SHP77 treated with DMSO at 0.1 percent for 48 hours (cell line): Measurements from ENCODE around the gene PRND.
"Not testable (repeated sequence)": the region's sequence is repeated elsewhere in the genome, so short reads cannot be mapped to it uniquely, and the experiment has no call there.

ENCODE experiments used
- DNase-seq: peaks from one replicate; lab custom pipeline; 2025; lab: John Stamatoyannopoulos, UW

Gene PRND

DNA sequence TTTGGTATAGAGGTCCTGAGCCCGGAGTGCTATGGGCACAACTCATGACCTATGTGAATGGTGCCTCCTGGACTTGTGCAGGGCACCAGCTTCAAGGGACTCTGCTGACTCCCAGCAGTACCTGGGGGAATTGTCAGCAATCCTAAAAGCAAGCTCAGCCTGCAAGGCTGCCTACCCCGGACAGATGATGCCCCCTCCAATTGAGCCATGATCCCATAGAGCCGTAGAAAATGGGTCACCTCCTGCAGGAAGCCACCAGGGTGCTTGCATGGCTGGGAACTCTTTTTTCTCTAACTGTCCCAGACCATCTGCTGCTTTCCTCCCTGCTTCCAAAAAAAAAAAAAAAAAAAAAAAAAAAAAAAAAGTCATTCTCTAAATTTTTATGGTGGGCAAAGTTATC, 12.9 kb upstream of the PRND start:
- DNase-seq, result no peak

DNA sequence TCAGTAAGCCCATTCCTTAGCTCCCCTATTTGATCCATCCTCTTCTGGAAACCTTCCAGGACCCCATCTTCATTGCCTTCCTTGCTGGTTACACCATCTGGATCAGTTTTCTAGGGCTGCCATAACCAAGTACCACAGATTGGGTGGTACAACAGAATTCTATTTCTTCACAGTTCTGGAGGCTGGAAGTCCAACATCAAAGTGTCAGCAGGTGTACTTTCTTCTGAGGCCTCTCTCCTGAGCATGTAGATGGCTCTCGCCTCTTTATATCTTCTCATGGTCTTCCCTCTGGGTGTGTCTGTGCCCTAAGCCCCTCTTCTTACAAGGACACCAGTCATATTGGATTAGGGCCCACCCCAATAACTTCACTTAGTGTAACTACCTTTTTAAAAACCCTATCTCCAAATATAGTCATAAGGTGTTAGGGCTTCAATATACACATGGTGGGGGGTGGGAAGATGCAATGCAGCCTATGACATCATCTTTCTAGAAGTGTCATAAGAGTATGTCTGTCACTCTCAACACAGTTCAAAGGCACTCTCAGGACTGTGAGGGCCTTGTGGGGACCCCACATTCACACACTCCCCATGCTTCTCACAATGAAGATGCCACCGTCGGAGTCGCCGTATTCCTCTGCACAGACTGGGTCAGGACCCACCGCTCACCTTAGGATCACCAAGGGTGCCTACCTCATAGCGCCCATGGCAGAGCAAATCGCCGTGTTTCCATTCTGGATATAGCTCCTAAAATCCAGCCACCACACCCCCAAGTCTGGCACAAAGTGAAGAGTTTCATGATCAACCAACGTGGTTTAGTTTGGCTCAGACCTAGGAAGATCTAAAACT, 12.2 kb upstream of the PRND start:
- no peak for DNase-seq

DNA sequence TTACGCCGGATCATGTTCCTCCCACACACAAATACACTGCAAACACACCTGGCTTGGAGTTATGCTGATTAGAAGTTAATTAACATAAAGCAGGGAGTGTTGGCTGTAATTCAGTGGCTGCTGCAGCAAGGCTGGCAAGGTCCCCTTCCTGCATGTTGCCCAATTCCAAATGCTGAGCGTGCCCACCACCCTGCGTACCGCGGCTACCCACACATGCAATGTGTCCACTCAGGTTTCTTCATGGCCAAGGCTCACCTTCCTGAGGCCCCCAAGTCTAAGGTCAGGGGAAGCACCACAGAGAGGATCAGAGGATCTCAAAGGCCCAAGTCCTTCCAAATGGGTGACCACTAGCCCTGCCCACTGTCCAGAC, 11.6 kb upstream of the PRND start:
- no peak for DNase-seq

DNA sequence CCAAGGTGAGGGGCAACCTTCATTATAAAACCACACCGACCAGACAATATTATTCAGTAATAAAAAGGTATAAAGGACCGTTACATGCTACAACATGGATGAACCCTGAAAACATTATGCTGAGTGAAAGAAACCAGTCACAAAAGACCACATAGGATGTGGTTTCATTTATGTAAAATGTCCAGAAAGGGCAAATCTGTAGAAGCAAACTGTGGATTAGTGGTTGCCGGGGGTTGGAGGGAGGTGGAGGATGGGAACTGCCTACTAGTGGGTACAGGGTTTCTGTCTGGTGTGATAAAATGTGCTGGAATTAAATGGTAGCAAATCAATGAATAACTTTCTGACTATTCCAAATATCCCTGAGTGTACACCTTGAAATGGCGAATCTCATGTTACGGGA, 10.2 kb upstream of the PRND start:
- no peak for DNase-seq

DNA sequence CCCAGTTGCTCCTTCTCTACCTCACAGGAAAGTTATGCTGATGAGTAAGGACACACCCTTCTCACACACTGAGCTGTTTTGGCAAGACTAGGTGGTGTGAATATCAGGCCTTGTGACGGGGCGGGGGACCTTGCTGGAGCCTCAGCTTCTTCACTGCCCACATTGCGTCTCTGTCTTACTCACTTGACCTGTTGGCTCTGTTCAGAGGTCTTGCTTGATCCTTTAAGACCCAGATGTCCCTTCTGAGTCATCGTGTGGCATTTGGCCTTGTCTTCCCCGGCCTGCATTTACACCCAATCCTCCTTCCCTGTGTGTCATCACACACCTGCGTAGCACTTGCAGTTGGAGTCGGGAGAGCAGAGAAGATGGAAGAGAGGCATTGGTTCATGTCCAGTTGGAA, 8.3 kb upstream of the PRND start:
- no peak for DNase-seq

DNA sequence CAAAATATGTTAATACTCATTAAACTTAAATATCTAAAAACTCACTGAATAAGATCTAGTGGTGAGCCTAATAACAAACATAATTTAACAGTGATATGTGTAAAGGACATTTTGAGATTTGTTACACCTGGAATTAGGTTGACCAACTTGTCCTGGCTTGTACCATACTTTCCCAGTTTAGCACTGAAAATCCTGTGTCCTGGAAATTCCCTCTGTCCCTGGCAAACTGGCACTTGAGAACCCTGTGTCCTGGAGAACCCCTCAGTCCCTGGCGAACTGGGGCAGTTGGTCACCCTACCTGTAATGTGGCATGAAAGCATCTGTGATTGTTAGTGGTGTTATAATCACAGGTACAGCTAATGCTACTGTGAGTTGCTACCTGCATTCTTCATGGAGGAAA, 6.9 kb upstream of the PRND start:
- no peak for DNase-seq

DNA sequence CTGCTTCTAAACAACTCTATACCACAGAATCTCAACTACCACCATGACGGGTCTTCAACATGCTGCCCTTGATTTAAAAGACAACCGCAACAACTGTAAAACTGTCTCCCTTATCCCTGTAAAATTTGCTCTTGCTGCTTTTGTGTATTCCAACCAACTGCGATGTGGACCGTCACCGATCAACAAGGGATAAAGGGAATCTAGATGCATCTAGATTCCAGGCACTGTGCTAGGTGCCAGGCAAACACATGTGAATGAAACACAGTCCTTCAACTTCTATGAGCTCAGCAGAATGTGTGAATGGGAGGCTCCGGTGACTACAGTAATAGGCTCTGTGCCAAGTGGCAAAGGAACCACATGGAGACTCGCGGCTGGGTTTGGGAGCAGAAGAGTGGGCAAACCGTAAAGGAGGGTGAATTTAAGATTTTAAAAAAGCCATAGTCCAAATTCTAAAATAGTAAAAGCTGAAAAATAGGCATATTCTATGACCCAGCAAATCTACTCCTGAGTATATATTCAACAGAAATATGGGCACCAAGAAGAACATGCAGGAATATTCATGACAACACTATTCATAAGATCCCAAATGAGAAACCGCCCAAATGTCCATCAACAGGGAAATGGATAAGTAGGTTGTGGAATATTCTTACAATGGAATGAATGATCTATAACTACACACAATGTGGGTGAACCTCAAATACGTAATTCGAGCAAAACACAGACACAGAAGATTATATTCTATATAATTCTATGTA, 3.7 kb upstream of the PRND start:
- DNase-seq, result no peak

DNA sequence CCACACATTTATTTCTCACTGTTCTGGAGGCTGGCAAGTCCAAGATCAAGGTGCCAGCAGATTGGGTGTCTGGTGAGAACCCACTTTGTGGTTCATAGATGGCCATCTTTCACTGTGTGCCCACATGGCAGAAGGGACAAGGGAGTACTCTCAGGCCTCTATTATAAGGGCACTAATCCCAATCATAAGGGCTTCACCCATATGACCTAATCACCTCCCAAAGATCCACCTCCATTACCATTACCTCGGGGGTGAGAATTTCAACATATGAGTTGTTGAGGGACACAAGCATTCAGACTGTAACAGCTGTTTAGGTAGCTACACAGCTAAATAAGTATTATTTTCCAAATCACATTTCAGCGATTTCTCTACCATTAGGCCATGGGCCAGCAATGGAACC, 2.5 kb upstream of the PRND start:
- no peak for DNase-seq

DNA sequence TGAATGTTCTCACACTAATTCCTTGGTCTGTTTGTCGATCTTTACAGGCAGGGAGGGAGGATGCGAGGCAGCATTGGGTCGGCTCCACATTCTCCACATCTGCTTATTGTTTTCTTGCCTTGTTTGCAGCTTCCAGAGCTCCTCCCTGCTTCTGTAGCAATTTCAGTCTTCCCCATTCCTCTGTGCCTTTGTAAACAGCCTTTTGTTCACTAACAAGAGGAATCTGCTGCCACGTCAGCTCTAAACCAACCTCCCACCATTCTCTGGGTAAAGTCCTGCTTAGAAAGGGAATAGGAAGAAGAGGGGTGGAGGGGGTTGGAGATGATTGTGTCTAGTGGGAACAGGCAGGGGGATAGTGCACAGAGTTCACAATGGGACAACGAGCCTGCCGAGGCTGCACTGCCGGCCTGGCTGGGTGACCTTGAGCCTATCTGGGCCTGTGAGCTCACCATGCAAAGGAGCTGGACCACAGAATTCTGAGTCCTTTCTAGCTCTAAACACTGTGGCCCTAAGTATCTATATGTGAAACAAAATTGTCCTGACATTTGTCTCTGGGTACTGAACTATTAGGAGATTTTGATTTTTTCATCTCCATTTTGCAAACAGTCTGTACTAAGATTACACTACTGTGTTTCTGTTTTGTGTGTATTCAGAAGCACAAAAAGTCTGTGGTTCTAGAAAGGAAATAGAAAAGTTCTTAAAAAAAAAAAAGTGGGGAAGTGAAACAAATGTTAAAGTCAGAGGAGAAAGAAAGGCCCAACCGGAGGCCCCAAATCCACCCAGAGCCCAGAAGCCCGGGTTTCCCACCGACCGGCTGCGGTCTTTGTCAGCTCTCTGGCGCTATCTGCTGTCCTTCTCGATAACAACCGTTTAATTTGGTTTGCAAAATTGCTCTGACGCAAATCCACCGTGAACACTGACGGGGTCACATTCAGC, 1.4 kb upstream of the PRND start:
- DNase-seq, result peak; percentile 35

DNA sequence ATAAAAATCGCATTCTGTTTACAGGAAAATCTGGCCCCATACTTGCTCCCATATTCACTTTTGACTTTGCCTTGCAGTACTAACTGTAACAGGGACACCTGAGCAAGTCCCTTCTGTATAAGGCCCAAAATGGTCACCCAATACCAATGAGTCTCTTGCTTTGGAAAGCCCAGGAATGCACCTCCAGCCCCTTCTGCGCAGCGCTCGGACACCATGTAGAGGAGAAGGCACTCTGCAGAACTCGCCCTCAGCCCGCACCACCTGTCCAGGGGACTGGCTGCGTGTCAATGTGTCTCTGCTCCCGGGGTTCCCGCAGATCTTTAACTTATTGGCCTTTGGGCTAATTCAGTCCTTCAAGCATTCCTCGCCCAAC, 746 bp upstream of the PRND start:
- DNase-seq, result no peak

DNA sequence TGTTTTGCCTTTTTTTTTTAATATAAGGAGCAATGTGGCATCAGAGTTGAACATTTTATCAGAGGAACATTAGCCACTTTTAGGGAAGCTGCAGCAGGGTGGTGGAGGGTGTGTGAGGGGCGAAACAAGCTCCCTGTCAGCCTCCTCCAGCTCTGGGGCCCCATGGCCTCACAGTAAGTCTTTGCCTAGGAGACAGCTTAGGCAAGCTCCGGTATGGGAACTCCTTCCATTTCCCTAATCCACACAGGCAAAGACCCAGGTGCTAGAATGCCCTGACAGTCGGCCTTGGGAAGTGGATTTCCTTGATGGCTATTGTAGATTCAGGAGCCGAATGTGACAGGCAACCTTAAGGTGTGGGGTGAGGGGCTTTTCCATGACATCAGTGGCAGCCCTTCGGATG, 862 bp downstream of the PRND start:
- DNase-seq, result no peak

DNA sequence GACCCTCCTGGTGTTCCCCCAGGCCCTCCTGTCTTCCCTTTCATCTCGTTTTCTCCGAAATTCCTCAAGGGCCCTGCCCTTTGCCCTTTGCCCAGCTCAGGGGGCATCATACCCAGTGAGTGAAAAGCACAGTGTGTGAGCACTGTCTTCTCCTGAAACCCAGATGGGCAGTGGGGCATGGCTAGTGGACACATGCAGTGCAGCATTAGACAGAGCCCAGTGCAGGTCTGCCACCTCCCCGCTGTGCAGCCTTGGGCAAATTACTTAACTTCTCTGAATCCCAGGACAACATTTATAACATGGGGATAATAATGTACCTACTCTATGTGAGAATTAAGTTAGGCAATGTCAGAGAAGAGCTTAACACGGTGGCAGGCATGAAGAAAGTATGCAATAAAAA, 1.3 kb downstream of the PRND start:
- no peak for DNase-seq

DNA sequence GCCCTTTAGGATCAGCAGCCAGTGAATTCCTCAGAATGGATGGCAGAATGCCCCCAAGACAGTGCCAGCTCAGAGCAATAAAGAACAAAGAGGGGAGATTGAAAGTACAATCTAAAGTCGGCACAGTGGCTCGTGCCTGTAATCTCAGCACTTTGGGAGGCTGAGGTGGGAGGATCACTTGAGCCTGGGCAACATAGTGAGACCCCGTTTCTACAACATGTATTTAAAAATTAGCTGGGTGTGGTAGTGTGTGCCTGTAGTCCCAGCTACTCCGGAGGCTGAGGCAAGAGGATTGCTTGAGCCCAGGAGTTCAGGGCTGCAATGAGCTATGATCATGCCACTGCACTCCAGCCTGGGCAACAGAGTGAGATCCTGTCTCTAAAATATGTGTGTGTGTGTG, 1.8 kb downstream of the PRND start:
- DNase-seq, result not testable (repeated sequence)

DNA sequence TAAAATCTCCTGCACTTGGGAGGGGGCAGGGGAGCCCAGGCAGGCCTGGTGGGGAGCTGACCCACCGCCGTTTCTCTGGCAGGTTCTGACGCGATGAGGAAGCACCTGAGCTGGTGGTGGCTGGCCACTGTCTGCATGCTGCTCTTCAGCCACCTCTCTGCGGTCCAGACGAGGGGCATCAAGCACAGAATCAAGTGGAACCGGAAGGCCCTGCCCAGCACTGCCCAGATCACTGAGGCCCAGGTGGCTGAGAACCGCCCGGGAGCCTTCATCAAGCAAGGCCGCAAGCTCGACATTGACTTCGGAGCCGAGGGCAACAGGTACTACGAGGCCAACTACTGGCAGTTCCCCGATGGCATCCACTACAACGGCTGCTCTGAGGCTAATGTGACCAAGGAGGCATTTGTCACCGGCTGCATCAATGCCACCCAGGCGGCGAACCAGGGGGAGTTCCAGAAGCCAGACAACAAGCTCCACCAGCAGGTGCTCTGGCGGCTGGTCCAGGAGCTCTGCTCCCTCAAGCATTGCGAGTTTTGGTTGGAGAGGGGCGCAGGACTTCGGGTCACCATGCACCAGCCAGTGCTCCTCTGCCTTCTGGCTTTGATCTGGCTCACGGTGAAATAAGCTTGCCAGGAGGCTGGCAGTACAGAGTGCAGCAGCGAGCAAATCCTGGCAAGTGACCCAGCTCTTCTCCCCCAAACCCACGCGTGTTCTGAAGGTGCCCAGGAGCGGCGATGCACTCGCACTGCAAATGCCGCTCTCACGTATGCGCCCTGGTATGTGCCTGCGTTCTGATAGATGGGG, 3.0 kb downstream of the PRND start:
- DNase-seq, result no peak

DNA sequence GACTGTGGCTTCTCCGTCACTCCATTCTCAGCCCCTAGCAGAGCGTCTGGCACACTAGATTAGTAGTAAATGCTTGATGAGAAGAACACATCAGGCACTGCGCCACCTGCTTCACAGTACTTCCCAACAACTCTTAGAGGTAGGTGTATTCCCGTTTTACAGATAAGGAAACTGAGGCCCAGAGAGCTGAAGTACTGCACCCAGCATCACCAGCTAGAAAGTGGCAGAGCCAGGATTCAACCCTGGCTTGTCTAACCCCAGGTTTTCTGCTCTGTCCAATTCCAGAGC, 3.5 kb downstream of the PRND start:
- DNase-seq, result no peak

DNA sequence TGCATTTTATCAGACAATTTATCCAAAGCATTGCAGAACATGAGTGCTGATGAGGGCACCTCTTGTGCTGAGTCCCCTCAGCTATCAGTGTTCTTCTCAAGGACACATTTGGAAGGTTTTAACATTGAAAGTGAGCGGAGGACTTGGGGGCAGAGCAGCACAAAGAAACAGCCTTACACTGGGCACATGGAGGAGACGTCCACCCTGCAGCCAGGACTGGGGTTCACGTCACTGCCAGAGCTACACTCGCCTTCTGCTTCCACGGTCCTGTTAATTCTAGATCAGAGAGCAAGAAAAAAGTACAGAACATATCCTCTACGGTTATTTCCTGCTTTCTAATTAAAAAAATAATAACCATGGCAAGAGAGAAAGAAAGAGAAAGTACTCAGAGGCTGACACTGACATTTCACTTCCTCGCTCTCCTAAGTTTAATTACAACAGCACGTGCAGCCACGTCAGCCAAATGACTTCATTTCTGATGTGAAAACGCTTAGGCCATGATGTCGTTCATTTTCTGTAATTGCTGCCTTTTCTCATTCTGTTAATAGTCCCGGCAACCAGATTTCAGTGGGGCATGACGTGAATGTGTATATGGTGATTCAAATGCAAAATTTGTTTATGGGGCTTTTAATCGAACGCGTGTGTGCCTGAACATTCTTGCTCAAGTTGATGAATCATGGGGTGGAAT, 5.1 kb downstream of the PRND start:
- no peak for DNase-seq

DNA sequence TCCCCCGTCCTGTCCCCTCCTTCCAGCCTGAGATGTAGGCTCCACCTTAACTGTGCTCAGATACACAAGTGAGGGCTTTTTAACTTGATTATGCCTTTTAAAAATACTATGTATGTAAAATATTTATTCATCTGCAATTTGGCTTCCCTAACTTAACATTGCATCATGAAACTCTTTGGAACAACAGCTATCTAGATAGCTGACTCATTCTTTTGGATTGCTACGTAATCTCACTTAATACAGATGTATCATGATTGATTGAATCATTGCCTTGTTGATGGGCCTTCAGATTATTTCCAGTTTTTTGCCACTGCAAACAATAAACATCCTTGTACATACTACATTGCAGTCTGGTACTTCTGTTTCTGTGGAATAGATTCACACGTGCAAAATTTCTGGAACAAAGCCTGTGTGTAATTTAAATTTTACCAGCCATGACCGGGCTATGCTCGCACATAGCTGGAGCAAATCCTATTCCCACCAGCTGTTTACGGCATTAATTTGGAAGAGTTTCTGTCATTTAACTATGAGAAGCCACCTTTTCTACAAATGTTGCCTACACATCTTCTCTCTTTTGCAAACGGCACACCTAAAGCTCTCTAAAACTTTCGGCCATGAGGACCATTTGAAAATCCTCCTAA, 6.5 kb downstream of the PRND start:
- DNase-seq, result no peak

DNA sequence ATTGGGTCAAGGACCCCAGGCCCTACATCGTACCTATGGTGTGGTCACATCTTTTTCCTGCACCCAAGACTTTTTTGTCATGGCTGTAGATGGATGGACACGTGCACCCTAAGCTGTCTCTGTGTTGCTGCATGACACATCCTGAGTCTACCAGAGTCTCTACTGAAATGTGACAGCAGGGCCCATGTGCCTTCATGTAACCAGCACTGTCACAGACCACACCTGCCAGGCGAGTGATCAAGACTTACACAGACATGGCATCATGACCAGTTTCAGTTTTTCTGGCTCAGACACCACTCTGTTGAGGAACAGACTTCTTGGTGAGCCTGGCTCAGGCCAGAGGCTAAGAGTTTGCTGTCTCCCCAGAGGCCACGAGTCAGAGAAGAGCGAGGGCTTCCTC, 7.6 kb downstream of the PRND start:
- DNase-seq, result no peak

DNA sequence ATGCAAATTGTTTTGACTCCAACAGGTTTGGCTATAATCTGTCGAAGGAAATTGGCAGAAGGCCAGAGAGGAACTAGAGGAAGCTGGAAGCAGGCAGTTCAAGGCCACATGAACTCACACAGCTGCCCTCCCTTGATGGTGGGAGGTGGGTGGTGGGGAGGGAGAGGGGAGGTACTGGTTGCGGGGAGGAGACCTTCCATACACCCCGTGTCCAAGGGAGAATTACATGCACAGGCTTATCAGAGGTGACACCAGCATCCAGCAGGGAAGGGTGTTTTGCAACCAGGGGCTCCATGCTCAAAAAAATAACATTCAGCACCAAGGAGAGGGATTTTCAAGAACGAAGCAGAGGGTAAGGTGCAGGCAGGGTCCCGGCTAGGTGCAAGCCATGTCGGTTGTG, 9.1 kb downstream of the PRND start:
- no peak for DNase-seq

DNA sequence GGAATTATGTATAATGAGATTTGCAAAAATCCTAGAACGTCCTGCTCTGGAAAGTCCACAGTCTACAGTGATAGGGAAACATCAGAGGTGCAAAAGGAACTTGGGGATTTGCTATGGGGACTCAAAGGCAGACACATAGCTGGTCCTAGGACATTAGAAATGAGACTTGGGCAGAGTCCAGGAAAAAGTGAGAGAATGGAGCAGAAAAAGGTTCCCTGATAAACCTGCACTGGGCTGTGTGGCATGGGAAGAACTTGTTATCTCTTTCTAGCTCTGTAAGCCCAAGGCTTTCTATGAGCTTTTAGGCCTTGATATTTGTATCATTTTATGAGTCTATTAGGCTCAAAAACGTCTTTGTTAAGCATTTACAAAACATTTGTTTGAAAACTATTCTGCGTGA, 15.2 kb downstream of the PRND start:
- DNase-seq, result no peak
